ENCODE measurements around the gene LRRC4B.
"Not testable (repeated sequence)": the region's sequence is repeated elsewhere in the genome, so short reads cannot be mapped to it uniquely, and the experiment has no call there.

LRRC4B gene

GRCh38 chr19:50553134-50553703 is 15.0 kb downstream of the LRRC4B start:
- DNase-seq = no peak

- no peak for DNase-seq
These were observed 15.7 kb downstream of the LRRC4B start for GRCh38 chr19:50552540-50552939.

GRCh38 chr19:50551715-50552187 is 16.5 kb downstream of the LRRC4B start:
- no peak for DNase-seq

- no peak for DNase-seq
These were observed 17.1 kb downstream of the LRRC4B start for GRCh38 chr19:50551034-50551714.

GRCh38 chr19:50550594-50550966 is 17.7 kb downstream of the LRRC4B start:
- DNase-seq = no peak

GRCh38 chr19:50549927-50550593 is 18.2 kb downstream of the LRRC4B start:
- no peak for DNase-seq

GRCh38 chr19:50549059-50549926 is 18.9 kb downstream of the LRRC4B start:
- DNase-seq = no peak

GRCh38 chr19:50548191-50549058 is 19.8 kb downstream of the LRRC4B start:
- DNase-seq = no peak

- no peak for DNase-seq
These were observed 20.6 kb downstream of the LRRC4B start for GRCh38 chr19:50547385-50548190.

- DNase-seq = no peak
These were observed 21.6 kb downstream of the LRRC4B start for GRCh38 chr19:50546527-50547221.

GRCh38 chr19:50542943-50543342 is 25.3 kb downstream of the LRRC4B start:
- peak in 1 of 2 experiments; percentile 57 for DNase-seq

GRCh38 chr19:50537769-50538230 is 30.4 kb downstream of the LRRC4B start:
- peak; percentile 65 to 71 for DNase-seq

GRCh38 chr19:50537306-50537685 is 30.9 kb downstream of the LRRC4B start:
- no peak for DNase-seq

GRCh38 chr19:50536662-50537305 is 31.5 kb downstream of the LRRC4B start:
- no peak for DNase-seq

- DNase-seq = no peak
These were observed 32.5 kb downstream of the LRRC4B start for GRCh38 chr19:50535672-50536187.

- DNase-seq = no peak
These were observed 33.8 kb downstream of the LRRC4B start for GRCh38 chr19:50534478-50534877.

- DNase-seq = no peak
These were observed 35.3 kb downstream of the LRRC4B start for GRCh38 chr19:50532952-50533351.

GRCh38 chr19:50531171-50531612 is 37.0 kb downstream of the LRRC4B start:
- DNase-seq = no peak

GRCh38 chr19:50528052-50528451 is 40.2 kb downstream of the LRRC4B start:
- not testable (repeated sequence) for DNase-seq

GRCh38 chr19:50522881-50523280 is 45.4 kb downstream of the LRRC4B start:
- DNase-seq = no peak
